Measurements from ENCODE around the gene SYCN. TPM values are rescaled to one million over a fixed set of nuclear protein-coding genes. Genes with fewer than 3 reads are reported as not detected.

Gene SYCN
- total and polyA plus RNA-seq, 9 donors = 1.2 to 2.4 TPM; not detected in 7

DNA sequence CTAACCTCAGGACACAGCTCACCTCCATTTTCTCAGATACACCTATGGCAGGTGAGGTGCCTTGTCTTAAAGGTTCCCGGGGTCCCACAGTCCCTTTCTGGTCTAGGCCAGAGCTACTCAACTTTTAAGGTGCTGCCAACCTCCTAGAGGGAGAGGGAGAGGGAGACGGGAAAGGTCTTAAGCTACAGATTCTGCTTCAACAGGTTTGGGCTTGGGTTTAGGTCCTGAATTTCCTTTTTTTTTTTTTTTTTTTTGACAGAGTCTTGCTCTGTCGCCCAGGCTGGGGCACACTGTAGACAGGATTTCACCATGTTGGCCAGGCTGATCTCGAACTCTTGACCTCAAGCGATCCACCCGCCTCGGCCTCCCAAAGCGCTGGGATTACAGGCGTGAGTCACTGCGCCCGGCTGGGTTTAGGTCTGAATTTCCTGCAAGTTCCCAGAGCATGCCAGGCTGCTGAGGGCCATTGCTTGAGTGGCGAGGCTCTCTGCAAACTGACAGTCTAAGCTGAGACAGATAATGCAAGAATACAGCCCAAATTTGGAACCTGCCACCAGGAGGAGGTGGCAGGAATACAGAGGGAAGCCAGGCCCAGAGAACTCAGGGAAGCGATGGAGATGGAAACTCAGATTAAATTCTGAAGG is 7.8 kb upstream of the SYCN start:
- H3K4me3 ChIP-seq = no peak overlapping the region
- H3K27me3 ChIP-seq = no peaks in the 10 kb centered on the region
- no peaks in the 10 kb centered on the region for H3K9me3 ChIP-seq
- WGBS, 3 donors = 72 to 76% (median 74%) methylated on average over 12 to 13 of the region's 13 CpGs
- H3K4me1 ChIP-seq (ENCODE audit: insufficient read depth) = no peaks in the 10 kb centered on the region
- DNase-seq = no peak
- no peaks in the 10 kb centered on the region for H3K36me3 ChIP-seq
- intact Hi-C loops (cut with DNase I) = no loop called here
- TF ChIP-seq, protein P1, sequence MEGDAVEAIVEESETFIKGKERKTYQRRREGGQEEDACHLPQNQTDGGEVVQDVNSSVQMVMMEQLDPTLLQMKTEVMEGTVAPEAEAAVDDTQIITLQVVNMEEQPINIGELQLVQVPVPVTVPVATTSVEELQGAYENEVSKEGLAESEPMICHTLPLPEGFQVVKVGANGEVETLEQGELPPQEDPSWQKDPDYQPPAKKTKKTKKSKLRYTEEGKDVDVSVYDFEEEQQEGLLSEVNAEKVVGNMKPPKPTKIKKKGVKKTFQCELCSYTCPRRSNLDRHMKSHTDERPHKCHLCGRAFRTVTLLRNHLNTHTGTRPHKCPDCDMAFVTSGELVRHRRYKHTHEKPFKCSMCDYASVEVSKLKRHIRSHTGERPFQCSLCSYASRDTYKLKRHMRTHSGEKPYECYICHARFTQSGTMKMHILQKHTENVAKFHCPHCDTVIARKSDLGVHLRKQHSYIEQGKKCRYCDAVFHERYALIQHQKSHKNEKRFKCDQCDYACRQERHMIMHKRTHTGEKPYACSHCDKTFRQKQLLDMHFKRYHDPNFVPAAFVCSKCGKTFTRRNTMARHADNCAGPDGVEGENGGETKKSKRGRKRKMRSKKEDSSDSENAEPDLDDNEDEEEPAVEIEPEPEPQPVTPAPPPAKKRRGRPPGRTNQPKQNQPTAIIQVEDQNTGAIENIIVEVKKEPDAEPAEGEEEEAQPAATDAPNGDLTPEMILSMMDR (IDR thresholded peaks at IDR 0.05) = no peak
- TF ChIP-seq EP300 (IDR thresholded peaks at IDR 0.05) = no peak
- TF ChIP-seq POLR2A (IDR thresholded peaks at IDR 0.05) = no peak
- no peak overlapping the region for H3K27ac ChIP-seq

DNA sequence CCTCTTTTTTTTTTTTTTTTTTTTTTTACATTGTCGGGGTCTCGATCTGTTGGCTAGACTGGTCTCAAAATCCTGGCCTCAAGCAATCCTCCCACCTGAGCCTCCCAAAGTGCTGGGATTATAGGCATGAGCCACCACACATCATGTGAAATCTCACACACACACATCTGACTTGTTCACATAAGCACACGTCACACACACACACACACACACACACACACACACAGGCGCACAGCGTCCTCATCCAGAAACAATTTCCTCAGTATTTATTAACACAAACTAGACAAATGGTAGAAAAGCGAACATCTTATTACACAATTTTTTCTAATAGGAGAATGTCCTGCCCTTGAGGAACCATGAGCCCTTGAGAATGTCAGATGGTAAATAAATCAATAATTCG is 5.1 kb upstream of the SYCN start:
- intact Hi-C loops (cut with DNase I) = no loop called here
- WGBS, 3 donors = 61 to 70% (median 65%) methylated on average over 7 of the region's 7 CpGs
- no peaks in the 10 kb centered on the region for H3K36me3 ChIP-seq

DNA sequence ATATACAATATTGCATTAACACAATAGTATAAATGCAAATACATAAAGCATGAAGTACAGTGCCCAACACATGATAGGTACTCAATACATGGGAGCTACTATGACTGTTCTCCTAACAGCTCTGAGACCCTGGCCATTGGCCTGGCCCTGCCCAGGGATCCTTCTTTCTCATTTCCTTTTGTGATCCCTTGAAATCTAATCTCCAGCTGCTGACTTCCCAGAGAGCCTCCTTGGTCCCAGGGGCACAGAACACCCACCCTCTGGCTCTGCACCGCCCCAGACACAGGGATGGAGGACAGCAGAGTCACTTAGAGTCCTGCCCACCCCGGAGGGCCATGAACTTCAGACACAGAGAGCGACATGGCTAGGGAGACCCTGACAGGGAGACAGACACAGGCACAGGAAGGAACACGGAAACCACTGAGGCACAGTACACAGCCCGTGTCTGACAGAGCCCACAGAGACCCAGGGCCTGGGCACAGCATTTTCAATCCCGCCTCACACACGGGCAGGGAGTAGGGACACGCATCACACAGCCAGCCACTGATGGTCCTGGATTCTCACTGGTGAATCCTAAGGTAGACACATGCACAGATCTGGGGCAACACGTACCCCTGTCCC is 4.2 kb upstream of the SYCN start:
- DNase-seq = no peak
- Histone ChIP-seq H3K4me3 (no peak overlapping the region), H3K9me3 (no peaks in the 10 kb centered on the region), H3K4me1 (ENCODE audit: insufficient read depth) (peaks cover 3% of the 10 kb centered on the region), H3K36me3 (no peaks in the 10 kb centered on the region), H3K27ac (no peak overlapping the region), H3K27me3 (no peaks in the 10 kb centered on the region)
- TF ChIP-seq POLR2A (IDR thresholded peaks at IDR 0.05) = no peak
- TF ChIP-seq, protein P1 (IDR thresholded peaks at IDR 0.05) = no peak
- no peak for TF ChIP-seq EP300 (IDR thresholded peaks at IDR 0.05)
- WGBS, 3 donors = 69 to 79% (median 74%) methylated on average over 9 of the region's 9 CpGs
- intact Hi-C loops (cut with DNase I) = no loop called here

More for the DNA sequence above, 5.1 kb upstream of the SYCN start:
- Histone ChIP-seq H3K27me3 (no peaks in the 10 kb centered on the region), H3K4me1 (ENCODE audit: insufficient read depth) (peaks cover 3% of the 10 kb centered on the region), H3K9me3 (no peaks in the 10 kb centered on the region), H3K27ac (no peak overlapping the region), H3K4me3 (no peak overlapping the region)
- no peak for DNase-seq
- TF ChIP-seq, protein P1 (IDR thresholded peaks at IDR 0.05) = no peak
- TF ChIP-seq POLR2A (IDR thresholded peaks at IDR 0.05) (no peak), EP300 (IDR thresholded peaks at IDR 0.05) (no peak)

DNA sequence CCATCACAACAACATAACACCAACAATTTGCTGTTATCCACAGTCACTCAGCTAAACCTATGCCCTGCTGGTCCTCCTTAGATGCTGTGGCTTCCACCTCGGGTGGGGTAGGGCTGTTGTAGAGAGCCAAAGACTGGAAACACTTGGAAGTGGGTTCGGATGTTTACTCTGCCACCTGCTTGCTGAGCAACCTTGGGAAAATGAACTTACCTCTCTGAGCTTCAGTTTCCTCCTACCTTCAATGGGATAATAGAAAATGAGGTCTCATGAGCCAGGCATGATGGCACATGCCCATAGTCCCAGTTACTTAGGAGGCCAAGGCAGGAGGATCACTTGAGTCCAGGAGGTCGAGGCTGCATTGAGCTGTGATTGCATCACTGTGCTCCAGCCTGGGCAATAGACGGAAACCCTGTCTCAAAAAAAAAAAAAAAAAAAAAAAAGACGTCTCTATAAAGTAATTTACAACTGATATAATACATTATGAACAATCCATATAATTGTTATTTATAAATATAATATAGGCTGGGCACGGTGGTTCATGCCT is 3.3 kb upstream of the SYCN start:
- Histone ChIP-seq H3K9me3 (no peaks in the 10 kb centered on the region), H3K27me3 (no peaks in the 10 kb centered on the region), H3K4me3 (no peak overlapping the region), H3K27ac (no peak overlapping the region), H3K36me3 (no peaks in the 10 kb centered on the region), H3K4me1 (ENCODE audit: insufficient read depth) (peaks cover 3% of the 10 kb centered on the region)
- 64 to 70% (median 68%) methylated on average over 6 of the region's 6 CpGs for WGBS, 3 donors
- intact Hi-C loops (cut with DNase I) = no loop called here
- DNase-seq = no peak
- TF ChIP-seq, protein P1 (IDR thresholded peaks at IDR 0.05) = no peak
- TF ChIP-seq POLR2A (IDR thresholded peaks at IDR 0.05) (no peak), EP300 (IDR thresholded peaks at IDR 0.05) (no peak)

Data from ovary (tissue), 9 donors.